AG08395 (cell line): ENCODE measurements around the gene NEK6.

ENCODE experiments used
- DNase-seq: peaks from one replicate; pipeline ENCODE4 v3.0.0; 2012; ENCODE audit warnings: mixed read lengths, low spot score

Gene NEK6

GRCh38 chr9:124296796-124297550 lies 39.2 kb downstream of the NEK6 start:
- no peak for DNase-seq

GRCh38 chr9:124297551-124297901 lies 39.8 kb downstream of the NEK6 start:
- peak; percentile 96 for DNase-seq

DNA sequence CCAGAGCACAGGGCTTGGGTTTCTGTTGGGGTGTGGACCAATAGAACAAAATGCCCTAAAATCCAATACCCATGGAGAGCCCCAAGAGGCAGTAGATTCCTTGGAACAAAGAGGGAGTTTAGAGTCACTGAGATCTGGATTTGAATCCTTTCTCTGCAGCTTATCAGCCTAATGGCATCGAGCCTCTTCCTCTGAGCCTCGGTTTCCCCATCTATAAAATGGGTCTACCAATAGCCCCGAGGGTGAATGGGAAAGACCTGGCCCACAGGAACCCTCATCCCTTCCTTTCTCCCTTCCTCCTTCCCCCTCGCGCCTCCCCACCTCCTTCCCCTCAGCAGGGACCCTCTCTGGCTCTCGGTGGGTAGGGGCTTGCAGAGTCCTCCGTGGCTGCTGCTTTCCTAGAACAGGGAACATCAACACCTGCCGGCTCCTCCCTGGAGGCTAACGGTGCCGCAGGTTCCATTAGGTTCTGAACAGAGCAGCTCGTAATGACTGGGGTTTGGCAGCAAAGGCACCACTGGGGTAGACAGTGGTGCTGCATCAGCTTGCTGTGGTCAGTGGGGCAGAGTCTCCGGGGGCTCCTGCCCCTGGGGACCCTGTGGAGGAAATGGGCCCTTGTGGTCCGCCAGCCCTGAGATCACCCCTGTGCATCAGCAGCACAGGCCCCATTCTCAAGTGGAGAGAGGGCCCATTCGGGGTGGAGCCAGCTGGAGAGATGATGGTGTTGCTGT lies 40.3 kb downstream of the NEK6 start:
- no peak for DNase-seq

DNA sequence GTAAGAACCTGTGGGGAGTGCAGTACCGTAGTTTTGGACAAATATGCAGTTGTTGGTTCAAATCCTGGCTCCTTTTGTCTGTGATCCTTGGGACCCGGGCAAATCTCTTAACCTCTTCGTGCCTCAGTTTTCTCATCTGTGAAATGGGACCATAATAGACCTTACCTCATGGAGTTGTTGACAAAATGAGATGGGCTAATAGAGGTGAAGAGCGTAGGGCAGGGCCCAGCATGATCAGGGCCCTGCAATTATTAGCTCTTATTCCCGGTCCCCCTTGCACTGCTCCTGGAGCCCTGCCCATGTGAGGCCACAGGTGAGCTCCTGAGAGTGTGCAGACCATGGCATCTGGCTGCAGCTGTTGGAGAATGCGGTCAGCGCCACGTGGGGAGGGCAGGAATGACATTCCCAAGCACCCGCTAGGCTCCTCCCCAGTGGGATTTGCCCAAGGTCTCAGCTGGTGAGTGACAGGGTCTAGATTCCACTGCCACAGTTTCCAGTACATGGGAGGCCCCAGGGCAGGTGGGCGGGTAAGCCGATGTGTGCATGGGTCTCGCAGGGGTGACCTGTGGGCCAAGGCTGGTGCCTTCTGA lies 41.0 kb downstream of the NEK6 start:
- no peak for DNase-seq

- no peak for DNase-seq
These were observed 41.9 kb downstream of the NEK6 start for GRCh38 chr9:124299515-124300090.

- DNase-seq, result no peak
These were observed 42.6 kb downstream of the NEK6 start for GRCh38 chr9:124300312-124300711.

GRCh38 chr9:124302921-124303320 lies 45.2 kb downstream of the NEK6 start:
- DNase-seq, result no peak

- no peak for DNase-seq
These were observed 46.0 kb downstream of the NEK6 start for GRCh38 chr9:124303762-124304161.

GRCh38 chr9:124304285-124304684 lies 46.5 kb downstream of the NEK6 start:
- no peak for DNase-seq

DNA sequence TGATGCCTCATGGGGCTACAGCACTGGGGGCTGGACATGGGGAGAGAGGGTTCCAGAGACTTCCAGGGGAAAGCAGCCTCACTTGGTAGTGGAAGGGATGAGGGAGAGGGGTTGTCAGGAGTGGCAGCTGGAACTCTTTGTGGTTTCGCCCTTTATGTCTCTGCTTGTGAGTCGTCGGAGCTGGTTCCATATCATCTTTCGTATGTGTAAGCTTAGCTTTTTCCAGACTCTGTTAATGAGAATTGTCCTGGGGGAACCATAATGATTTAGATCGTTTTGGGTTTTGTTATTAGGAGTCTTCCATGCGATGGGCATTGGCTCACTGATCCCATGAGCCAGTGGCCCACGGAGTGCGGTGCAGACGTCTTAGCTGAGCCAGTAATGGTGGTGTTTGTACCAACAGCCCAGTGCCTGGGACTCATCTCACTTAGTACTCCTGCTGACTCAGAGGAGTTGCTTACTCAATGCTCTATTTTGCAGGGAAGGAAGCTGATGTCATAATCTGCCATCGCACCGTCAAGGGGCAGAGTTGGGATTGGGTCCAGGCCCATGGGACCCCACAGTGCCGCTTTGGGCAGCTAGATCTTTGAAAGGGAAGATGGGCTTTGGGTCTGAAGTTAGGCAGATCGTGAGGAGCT lies 48.5 kb downstream of the NEK6 start:
- DNase-seq, result peak; percentile 86

DNA sequence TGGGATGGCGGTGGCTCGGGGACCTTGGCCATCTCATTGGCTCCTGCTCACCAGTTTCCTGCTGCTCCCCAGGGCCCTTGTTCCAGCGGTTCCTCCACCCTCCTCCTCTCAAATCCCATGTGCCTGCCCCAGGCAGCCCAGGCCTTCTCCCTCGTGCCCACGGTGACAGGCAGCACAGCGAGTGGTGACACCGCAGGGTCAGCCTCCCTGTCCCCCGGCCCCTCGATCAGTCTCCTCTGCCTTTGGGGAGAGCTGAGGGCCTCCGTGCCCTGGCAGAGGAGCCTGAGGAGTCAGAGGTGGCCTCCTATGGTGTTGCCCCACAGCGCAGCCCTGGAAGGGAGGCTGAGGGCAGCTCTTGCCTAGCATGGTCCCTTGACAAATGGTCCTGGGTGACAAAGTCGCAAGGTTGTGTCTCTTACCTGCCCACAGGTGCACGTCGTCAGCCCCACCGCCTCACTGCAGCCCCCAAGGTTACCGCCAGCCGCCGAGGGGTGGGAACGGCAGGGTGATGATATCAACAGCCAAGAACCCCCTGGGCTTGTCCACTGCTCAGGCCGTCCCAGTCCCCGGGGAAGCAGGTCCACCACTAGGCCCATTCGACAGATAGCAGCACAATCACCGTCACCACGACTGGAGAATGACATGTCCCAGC lies 49.8 kb downstream of the NEK6 start:
- DNase-seq, result no peak

DNA sequence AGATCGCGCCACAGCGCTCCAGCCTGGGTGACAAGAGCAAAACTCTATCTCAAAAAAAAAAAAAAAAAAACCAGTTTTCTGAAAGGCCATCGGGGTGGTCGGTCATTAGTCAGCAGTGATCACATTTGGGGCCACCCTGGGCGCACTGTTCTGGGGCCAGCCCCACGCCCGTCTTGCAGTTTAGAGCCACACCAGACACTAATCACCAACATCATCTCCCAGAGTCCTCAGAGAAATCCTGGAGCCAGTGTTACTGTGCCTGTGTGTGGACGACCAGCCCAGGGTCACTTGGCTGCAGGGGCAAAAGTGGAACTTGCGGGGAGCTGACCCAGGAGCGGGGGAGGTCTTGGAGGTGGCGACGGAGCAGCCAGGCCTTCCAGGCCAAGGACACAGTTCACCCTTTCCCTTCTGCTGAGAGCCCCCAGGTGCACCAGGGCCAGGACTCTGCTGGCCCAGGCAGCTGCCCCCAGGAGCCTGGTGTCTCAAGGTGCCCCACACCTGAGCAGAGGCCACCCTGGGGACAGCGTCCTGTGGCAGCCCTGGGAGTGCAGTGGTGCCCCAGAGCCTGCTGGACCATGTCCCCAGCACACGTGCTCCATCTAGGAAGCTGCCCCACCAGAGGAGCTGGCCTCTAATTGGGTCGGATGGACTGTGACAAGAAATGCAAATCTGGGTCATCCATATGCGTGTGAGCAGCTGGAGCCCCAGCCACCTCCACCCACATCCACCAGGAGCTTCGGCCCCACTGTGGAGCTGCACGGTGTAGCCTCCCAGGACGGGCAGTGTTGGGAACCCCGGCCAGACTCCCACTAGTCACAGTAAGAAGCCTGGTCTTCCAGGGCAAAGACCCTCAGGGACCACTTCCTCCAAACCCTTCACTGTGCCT lies 51.1 kb downstream of the NEK6 start:
- DNase-seq, result no peak

DNA sequence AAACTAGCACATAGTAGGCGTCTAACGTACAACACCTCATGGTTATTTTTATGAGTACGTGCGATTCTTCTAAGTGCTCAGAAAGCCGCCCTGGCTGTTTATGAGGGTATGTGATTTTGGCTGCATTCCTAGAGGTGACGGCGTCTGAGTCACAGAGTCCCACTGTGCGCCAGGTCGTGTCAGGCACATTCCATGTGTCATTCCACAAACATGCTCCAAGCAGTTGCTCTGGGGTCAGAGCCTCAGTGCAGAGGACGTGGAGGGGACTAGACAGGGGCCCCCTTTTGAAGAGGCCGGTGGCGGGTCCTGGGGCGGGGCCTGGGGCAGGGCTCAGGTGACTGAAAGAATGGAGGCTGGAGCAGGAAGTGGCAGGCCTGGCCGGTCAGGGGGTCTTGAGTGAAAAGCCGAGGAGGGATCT lies 51.9 kb downstream of the NEK6 start:
- DNase-seq, result peak; percentile 96

- no peak for DNase-seq
These were observed 53.5 kb downstream of the NEK6 start for GRCh38 chr9:124311283-124311682.

- no peak for DNase-seq
These were observed 54.8 kb downstream of the NEK6 start for GRCh38 chr9:124312290-124313265.

- no peak for DNase-seq
These were observed 56.2 kb downstream of the NEK6 start for GRCh38 chr9:124313940-124314339.

GRCh38 chr9:124315882-124316281 lies 58.1 kb downstream of the NEK6 start:
- DNase-seq, result no peak

DNA sequence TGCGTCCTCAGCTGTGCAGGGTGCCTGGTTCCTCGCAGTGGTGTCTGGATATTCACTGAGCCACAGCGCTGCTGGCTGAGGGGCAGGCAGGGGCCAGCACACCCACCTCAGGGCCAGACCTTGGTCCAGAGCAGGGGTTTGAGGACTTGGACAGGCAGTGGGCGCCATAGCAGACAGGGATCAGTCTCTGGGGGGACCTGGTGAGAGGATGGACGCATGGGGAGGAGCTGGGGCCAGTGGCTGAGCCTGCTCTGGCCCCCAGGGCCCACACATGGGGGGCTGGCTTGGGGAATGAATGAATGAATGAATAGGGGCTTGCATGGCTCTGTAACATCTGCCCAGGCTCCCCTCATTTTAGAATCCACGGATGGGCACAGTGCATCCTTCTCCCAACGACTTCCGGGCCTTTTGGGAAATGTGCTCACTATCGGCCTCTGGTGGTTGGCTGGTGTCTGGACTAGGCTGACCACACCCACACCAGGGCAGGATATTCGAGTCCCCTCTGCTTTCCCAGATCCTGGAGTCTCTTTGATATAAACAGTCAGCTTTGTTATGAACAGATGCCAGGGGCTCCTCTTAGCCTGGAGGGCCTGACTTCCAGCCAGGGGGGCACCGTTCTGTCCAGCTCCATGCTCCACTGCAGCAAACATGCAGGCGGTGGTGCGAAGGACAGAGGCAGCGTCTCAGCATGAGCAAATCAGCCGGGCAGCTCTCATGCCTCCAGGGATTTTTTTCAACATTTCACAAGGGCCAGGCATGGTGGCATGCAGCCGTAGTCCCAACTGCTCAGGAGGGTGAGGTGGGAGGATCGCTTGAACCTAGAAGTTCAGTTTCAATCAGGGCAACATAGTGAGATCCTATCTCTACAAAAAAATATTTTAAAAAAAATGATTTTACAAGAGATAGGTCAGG lies 62.6 kb downstream of the NEK6 start:
- peak; percentile 89 for DNase-seq

DNA sequence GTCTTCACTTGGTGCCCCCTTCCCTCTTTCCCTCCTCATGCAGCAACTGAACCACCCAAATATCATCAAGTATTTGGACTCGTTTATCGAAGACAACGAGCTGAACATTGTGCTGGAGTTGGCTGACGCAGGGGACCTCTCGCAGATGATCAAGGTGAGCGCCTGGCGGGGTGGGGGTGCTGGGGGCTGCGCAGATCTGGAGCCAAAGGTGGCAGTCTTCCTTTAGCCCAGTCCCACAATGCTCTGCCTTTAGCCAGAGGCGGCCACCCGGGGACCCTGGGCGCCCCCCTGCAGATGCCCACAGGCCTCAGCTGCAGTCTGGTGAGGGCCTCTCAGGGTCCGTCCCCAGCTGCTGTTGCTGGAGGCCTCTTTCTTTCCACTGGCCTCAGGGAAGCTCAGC lies 63.7 kb downstream of the NEK6 start:
- no peak for DNase-seq
